Measurements from ENCODE around the gene TESPA1.

DNA sequence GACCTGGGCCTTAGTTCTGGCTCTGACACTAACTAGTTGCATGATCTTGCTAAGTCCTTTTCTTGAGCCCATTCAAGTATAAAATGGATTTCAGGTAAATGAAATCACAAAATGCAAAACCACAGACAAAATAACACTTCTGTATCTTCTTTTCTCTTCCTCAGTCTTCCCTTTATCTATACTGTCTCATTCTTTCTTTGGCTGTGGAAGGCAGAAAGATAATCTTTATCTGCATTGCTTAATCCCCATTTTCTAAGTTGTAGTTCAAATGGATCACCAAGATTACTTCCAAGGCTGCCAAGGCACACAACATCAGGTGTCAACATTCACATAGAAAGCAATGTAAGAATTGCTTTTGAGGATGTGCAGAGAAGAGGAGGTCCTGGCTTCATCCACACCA lies 30.3 kb downstream of the TESPA1 start:
- TF ChIP-seq, protein P1, sequence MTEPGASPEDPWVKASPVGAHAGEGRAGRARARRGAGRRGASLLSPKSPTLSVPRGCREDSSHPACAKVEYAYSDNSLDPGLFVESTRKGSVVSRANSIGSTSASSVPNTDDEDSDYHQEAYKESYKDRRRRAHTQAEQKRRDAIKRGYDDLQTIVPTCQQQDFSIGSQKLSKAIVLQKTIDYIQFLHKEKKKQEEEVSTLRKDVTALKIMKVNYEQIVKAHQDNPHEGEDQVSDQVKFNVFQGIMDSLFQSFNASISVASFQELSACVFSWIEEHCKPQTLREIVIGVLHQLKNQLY (CRISPR knock-in tag; IDR thresholded peaks at IDR 0.05), result no peak
- TF ChIP-seq SMAD3 (CRISPR knock-in tag; IDR thresholded peaks at IDR 0.05; ENCODE audit: borderline replicate concordance), result no peak
- TF ChIP-seq, protein P2, sequence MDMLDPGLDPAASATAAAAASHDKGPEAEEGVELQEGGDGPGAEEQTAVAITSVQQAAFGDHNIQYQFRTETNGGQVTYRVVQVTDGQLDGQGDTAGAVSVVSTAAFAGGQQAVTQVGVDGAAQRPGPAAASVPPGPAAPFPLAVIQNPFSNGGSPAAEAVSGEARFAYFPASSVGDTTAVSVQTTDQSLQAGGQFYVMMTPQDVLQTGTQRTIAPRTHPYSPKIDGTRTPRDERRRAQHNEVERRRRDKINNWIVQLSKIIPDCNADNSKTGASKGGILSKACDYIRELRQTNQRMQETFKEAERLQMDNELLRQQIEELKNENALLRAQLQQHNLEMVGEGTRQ (CRISPR knock-in tag; IDR thresholded peaks at IDR 0.05), result no peak
- no peak for TF ChIP-seq TCF7 (CRISPR knock-in tag; IDR thresholded peaks at IDR 0.05; ENCODE audit: low read depth)
